Raji (cell line): ENCODE results near the gene MYL3.

Experiments used
- POLR2A ChIP-seq: IDR thresholded peaks from 2 replicates; pipeline ENCODE4 v1.6.1; 2011; ENCODE audit warnings: low read depth, low read length, control low read depth; ENCODE audit not compliant: insufficient read depth

The MYL3 gene

DNA sequence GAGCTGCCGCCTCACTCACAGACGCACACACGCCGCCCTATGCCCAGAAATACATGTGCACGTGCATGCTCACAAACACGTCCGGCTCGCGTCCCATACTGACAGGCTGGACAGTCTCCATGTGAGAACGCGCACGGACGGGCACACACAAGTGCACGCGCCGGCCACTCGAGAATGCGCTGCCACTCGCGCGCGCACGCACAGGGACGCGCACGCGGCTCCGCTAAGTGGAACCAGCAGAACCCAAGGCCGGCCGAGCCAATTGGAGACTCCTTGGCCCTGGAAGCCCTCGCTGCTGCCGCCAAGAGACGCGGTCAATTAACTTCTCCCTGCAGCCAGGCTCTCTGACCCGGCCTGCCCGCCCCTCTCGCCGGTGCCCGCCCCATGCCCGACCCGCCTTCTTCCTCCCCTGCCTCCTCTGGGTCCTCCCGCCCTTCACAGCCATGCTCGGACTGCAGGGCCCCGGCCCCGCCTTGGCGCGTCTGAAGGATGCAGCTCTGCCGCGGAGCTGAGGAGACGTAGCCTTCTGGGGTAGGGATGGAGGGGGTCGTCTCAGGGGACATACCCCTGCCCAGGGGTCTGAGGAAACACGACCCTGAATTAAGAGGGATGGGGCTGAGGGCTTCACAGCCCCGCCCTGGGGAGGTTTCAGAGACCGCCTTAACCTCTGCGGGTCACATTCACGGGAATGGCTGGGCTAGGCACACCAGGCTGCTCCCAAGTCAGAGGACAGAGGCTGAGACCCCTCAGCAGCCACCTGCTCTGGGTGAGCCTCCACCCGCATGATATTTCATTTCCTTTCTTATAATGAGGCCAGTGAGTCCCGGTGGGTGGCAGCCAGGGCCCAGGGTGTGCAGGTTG lies 29.3 kb upstream of the MYL3 start:
- no peak for TF ChIP-seq POLR2A

DNA sequence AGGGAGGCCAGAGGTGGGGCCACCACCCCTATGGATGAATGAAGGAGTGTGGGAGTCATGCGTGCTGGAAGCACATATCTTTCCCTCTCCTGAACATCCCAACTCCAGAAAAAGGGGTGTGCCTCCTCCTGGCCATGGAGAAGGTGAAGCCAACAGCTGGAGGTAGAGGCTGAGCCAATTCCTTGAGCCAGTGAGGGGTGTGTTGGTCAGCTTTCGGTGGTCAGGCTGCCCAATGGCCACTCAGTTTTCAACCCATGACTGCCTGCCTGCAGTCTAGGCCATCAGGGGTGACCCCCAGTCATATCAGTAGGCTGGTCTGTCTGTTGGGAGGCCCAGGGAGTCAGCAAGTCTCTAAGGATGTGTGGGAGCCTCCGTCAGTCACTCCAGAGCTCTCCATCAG lies 27.9 kb upstream of the MYL3 start:
- TF ChIP-seq POLR2A = no peak

DNA sequence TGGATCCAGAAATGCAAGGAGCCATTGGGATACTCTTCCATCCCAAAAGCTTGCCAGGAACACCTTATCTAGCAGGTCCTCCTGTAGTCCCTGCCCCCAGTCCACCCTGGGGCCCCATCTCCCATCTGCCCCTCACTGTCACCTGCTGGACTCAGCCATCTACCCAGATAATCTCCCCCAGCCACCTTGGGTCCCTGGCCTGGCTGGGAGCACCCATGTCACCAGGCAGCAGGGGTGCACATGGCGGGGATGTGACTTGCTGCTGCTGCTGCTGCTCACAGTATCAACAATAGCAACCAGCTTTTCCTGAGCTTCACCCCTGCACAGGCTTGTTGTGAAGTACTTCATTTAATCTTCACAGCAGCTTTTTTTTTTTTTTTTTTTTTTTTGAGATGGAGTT lies 26.9 kb upstream of the MYL3 start:
- no peak for TF ChIP-seq POLR2A

DNA sequence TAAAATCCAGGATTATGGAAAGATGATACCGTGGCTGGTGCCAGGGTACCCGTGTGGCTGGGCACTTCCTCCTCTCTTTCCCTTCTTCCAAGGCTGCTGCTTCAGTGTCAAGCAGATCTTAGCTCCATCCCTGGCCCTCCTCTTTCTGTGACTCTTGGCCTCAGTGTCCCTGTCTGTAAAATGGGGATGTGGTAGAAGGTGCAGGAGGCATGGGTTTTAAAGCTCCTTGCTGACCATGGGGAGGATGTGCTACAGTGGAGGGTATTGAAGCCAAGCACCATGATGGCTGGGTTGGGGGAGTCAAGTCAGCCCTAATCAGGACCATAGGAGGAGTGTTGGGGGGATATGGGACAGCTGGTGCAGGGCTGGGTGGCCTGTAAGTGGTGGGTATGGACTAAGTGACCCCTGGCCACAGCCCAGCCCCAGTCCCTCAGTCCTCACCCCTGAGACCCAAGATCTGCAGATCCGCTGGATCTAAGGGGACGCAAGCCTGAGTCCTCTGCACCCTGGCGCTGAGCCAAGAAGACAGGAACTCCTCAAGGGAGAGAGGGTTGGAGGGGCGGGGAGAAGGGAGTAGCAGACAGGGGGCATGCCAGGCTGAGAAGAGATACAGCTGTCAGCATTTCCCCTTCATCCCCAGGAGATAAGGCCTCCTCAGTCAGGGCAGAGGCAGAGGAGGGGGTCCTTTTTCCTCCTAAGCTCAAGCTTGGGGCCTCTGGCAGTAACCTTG lies 26.3 kb upstream of the MYL3 start:
- no peak for TF ChIP-seq POLR2A

DNA sequence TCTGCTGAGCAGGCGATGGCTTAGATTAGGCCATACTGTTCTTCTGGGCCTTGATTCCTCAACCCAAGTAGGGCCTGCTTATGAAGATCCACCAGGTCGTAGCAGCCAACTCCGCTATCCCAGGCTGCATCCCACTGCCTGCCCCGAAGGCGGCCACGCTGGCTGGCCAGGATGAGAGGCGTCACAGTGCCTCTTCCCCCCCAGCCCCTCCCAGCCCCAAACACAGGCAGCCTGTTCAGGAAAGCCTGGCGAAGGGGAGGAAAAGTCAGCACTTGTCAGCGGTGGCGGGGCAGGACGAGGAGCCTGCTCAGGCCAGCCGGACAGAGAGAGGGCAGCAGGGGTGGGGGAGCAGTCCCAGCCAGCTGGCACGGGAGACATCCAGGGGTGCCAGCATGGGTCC lies 25.5 kb upstream of the MYL3 start:
- no peak for TF ChIP-seq POLR2A

DNA sequence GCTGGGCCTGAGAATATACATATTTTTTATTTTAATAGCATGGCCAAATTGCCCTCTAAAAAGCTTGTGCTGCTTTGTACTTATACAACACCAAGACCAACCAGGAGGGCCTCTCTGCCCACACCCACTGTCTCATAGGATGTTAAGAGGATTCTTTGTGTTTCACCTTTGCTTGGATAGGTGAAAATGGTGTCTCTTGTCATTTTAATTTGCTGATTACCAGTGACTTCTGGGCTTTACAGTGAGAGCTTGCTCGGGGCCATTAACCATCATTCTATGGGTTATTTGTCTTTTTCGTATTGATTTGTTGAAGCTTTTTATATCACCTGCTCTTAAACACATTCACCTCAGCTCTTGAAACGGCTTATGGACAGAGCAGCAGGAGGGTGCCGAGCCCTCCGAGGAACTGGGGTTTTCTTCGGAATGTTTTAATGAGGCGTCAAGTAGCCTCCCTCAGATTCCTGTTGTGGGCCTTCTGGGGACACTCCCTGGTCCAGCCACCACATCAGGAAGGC lies 24.8 kb upstream of the MYL3 start:
- TF ChIP-seq POLR2A = no peak

DNA sequence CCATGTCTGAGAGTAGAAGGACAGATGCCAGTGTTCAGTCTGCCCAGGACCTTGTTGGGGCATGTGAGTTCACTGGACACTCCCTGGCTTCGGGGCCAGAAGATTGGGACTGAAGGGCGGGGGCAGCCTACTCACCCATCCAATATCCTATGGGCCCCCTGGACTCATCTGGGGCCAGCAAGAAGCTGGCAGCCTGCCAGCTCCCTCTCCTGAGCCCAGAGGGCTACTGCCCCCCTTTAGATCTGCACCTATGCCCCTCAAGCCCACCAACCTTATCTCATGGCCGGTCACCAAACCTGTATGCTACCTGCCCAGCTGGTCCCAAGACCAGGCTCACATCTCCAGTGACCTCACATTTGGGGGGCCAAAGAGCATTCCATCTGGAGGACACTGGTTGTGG lies 22.4 kb upstream of the MYL3 start:
- TF ChIP-seq POLR2A = no peak

DNA sequence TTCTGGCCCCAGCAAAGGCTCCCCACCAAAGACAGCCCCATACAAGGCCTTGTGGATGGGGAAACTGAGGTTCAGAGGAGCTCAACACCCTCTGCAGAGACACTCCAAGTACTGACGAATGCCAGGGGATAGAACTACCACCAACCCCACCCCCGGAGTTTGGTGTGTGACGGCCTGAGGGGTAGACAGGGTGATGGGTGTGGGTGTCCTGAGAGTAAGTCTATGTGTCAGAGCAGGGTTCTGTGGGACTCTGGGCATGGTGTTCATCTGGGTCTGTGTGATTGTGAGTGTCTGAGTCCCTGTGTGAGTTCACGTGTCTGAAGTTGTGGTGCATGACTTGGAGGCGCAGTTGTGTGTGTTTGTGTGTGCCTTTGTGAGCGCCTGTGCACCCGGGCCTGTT lies 21.7 kb upstream of the MYL3 start:
- no peak for TF ChIP-seq POLR2A

DNA sequence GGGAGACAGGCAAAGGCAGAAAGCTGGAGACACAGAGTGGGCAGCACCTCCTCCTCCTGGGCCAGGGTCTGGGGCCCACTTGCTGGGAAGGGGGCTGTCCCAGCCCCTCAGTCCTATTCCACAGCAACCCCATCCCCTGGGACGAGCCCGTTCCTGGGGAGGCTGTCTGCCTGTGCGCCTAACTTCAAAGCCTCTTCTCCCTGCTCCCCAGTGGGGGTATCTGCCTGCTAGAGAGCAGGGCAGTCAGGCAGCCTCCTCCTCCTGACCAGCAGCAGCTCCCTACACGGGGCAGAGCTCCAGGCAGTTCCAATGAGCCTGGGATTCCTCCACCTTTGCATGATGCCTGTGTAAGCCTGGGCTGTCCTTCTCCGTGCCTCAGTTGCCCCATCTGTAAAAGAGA lies 21.2 kb upstream of the MYL3 start:
- no peak for TF ChIP-seq POLR2A

DNA sequence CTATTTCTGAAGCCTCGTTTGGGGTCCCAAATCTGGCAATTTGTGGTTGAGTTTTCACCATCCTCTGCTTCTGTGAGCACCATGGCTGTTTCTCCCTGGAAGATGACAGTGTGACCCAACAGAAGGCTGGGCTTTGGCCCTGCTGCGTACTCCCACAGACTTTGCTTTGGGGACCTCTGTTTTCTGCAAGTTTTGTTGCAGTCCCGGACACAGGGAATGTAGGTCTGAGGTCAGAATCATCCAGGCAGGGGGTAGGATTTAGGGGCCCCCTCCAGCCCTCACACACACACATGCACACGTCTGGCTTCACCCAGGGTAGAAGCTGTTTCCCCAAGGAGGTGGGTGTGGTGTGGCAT lies 20.6 kb upstream of the MYL3 start:
- TF ChIP-seq POLR2A = no peak

DNA sequence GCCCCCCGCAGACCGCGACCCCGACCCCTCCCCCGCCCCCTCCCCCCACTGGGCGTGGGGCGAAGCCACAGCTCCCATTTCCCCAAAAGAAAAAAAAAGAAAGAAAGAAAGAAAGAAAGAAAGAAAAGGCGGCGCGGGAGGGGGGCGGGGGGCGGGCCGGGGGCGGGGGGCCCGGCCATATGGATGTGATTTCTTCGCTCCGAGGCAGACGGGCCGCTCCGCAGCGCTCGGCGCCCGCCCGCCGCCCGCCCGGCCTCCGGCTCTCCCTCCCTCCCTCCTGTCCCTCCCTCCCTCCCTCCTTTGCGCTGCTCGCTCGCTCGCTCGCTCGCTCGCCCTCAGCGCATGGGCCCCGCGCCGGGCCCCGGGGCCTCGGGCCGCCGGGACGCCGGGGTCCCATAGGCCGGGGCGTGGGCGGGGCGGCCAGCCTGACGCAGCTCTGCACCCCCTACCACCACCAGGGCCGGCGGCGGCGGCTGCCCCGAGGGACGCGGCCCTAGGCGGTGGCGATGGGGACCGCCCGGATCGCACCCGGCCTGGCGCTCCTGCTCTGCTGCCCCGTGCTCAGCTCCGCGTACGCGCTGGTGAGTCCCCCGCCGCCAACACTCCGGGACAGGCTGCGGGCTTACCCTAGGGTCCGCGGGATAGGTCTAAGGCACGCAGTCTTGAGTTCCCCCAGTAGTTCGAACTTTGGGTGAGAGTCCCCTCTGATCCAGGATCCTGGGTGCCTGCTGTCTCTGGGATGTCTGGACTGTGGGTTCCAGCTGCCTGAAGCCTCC lies 20.0 kb upstream of the MYL3 start:
- TF ChIP-seq POLR2A = no peak

DNA sequence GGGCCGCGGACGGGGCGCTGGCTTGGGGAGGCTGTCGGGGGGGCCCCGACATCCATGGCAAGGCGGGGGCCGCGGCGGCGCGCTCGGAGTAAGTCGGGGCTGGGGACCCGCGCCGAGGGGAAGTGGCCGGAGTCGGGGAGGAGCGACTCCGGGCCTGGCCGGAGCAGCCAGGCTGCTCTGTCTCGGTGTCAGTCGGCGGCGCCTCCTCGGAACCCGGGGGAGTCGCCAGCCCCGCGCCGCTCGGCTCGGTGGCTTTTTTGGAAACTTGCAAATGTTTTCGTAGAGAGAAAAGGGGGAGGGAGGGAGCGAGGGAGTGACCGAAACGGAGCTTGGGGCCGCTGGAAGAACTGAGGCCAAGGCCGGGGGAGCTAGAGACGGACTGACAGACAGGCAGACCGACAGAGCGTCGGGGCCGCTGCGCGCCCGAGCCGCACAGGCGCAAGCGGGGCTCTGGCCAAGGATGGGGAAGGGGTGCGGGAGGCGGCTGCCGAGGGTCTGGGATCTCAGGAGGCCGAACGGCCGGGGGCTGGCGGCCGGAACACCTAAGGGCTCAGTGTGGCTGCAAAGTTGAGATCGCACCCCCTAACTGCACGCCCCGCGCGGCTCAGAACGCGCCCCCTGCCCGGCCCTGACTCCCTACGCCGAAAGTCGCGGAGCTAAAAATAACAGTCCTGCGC lies 19.3 kb upstream of the MYL3 start:
- no peak for TF ChIP-seq POLR2A

DNA sequence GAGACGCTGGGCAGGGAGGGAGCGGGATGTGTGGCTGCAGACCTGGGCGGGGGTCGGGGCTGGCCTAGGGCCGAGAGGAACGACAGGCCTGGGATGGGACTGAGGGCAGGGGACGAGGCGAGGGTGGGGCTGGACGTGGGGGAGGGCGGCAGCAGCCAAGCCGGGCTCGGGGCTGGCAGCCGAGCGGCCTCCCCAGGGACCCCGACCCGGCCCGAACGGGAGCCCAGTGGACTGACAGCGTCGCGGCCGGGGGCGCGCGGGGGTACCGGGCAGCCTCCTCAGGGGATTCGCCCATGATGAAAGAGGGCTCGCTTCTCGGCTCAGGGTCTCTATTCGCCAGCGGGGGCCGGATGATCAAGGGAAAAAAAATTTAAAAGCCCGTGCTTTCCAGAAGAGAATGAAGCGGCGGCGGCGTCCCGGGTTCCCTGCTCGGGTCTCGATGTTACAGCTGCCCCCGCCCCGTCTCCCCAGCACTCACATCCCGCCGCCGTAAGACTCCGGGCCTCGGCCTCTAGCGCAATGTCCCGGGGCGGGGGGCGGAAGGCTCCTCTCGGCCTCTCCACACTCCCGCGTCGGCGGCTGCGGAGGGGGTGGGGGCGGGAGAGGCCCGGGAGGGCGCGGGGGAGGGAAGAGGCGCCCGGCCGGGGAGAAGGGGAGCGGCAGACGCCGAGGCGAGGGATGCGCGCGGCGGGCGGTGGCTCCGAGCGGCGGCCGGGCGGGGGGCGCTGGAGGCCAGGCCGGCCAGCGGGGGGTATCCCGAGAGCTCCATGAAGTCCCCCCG lies 18.5 kb upstream of the MYL3 start:
- no peak for TF ChIP-seq POLR2A

DNA sequence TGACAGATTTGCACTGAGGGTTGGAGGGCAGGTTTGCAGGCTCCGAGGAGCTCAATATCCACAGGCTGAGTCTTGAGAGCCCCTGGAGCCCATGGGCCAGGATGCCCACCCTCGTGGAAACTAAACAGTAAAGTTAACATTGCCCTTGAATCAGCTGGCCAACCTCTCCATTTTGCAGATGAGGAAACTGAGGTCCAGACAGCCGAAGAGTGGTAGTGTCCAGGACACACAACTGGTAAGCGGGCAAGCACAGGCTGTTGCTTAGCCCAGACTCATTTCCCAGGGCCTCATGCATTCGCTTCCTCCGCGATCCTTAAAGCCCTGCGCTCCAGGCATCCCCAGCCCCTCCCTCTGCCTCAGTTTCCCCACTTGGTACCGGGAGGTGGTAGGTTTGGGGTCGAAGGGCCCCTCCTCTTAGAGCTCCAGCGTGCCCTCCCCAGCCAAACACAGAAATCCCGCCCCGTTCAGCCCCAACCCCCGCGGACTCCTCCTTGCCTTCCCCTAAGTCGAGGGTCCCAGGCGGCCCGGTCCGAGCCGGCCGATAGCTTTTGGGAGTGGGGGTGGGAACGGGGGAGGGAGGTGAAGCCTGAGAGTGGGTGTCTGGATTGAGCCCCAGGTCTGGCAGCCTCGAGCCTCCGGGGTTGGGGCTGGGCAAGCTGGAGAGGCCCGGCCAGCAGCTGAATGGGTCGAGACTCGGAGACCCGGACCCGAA lies 17.8 kb upstream of the MYL3 start:
- TF ChIP-seq POLR2A = no peak
